AG20443 (cell line): ENCODE measurements around the gene AMACR.
"Not testable (repeated sequence)": the region's sequence is repeated elsewhere in the genome, so short reads cannot be mapped to it uniquely, and the experiment has no call there.

Experiments used
- DNase-seq: peaks from one replicate; pipeline ENCODE4 v3.0.0; 2012; ENCODE audit warnings: low spot score, mixed read lengths

AMACR gene

GRCh38 chr5:34037726-34038125, 29.9 kb upstream of the AMACR start:
- DNase-seq, result no peak

- DNase-seq, result no peak
These were observed 27.9 kb upstream of the AMACR start for GRCh38 chr5:34035756-34036155.

- no peak for DNase-seq
These were observed 26.9 kb upstream of the AMACR start for GRCh38 chr5:34034534-34035327.

- DNase-seq, result no peak
These were observed 24.1 kb upstream of the AMACR start for GRCh38 chr5:34031966-34032365.

GRCh38 chr5:34031117-34031516, 23.3 kb upstream of the AMACR start:
- DNase-seq, result no peak

- DNase-seq, result not testable (repeated sequence)
These were observed 22.7 kb upstream of the AMACR start for GRCh38 chr5:34030585-34030984.

- DNase-seq, result no peak
These were observed 22.2 kb upstream of the AMACR start for GRCh38 chr5:34030048-34030447.

GRCh38 chr5:34028349-34028748, 20.5 kb upstream of the AMACR start:
- no peak for DNase-seq

- DNase-seq, result no peak
These were observed 18.4 kb upstream of the AMACR start for GRCh38 chr5:34026089-34026761.

GRCh38 chr5:34022121-34022705, 14.4 kb upstream of the AMACR start:
- DNase-seq, result peak; percentile 32

GRCh38 chr5:34021334-34021733, 13.5 kb upstream of the AMACR start:
- DNase-seq, result no peak

GRCh38 chr5:34020726-34021125, 12.9 kb upstream of the AMACR start:
- DNase-seq, result no peak

- no peak for DNase-seq
These were observed 9.4 kb upstream of the AMACR start for GRCh38 chr5:34017254-34017653.

- DNase-seq, result no peak
These were observed 8.9 kb upstream of the AMACR start for GRCh38 chr5:34016750-34017149.

GRCh38 chr5:34016222-34016621, 8.4 kb upstream of the AMACR start:
- DNase-seq, result no peak

- DNase-seq, result no peak
These were observed 7.4 kb upstream of the AMACR start for GRCh38 chr5:34015120-34015822.

- DNase-seq, result no peak
These were observed 6.8 kb upstream of the AMACR start for GRCh38 chr5:34014626-34015025.

- DNase-seq, result no peak
These were observed 5.7 kb upstream of the AMACR start for GRCh38 chr5:34013547-34013946.

GRCh38 chr5:34012791-34013190, 4.9 kb upstream of the AMACR start:
- peak; percentile 14 for DNase-seq

- no peak for DNase-seq
These were observed 3.7 kb upstream of the AMACR start for GRCh38 chr5:34011536-34011935.

GRCh38 chr5:34010146-34010545, 2.3 kb upstream of the AMACR start:
- DNase-seq, result not testable (repeated sequence)

- DNase-seq, result no peak
These were observed 1.8 kb upstream of the AMACR start for GRCh38 chr5:34009610-34010009.

GRCh38 chr5:34008802-34009201, 952 bp upstream of the AMACR start:
- DNase-seq, result no peak
